Right lobe of liver (tissue), 4 donors: ENCODE measurements around the gene RNF121.

ENCODE experiments used
- CTCF ChIP-seq, 4 donors: fragments of 200-600 bp in 3 of 4; fragments of 450-650 bp in 1 of 4; IDR thresholded peaks; one replicate each; pipeline versions ENCODE4 v1.5.1 to v1.8.0; 2016 to 2022; ENCODE audit warnings: antibody characterized with exemption in 4 of 4, mild to moderate bottlenecking in 2 of 4
- POLR2A ChIP-seq: fragments of 450-650 bp; IDR thresholded peaks from one replicate; pipeline ENCODE4 v1.6.1; 2017; ENCODE audit warnings: antibody characterized with exemption, mild to moderate bottlenecking
- donor health status: DM: no; HTN: no; CAD: no.
- donor health status: DM: no; HTN: no; CAD: no.
- donor health status: DM: no; HTN: yes; CAD: no.

- TF ChIP-seq CTCF (IDR thresholded peaks at IDR 0.05) (no peak), POLR2A (no peak)
These were observed 113.4 kb downstream of the RNF121 start for GRCh38 chr11:72042064-72042745.
